Hypothalamus (tissue), 51 donors: ENCODE results near the gene E4F1.

Source experiments
- DNase-seq, 51 donors: peaks; one replicate each; lab custom pipeline; 2025; lab: John Stamatoyannopoulos, UW

Gene E4F1

DNA sequence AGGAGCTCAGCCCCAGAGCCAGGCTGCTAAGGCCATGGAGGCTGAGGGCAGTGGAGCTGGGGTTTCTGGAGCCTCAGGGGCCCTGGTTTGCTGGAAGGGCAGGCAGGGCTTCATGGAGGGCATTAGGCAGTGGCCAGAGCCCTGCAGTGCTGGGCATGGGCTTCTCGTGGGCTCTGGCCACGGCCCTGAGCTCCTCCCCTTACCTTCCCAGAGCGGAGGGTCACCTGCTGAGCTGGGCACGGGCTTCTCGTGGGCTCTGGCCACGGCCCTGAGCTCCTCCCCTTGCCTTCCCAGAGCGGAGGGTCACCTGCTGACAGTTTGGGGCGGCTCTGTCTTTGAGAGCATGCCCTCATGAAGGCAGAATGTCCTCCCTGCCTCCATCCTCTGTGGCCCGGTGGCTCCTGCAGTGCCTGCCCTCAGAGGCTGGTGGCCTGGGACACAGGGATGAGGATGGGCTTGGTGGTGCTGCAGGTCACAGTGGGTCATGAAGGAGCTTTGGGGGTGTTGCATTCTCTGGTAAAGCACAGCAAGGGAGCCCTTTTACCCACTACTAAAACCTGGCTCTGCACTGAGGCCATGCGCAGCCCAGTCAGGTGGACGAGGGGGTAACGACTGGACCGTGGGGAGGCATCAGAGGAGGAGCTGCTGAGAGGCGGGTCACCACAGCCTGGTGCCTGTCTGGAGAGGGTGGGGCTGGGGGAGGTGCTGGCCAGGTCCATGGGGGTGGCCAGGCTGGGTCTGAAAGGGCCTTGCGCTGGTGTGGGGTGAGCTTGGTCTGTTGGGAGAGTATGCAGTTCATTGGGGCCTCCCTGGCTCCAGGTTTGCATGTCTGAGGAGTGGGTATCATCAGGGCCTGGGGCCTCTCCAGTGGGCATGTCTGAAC is 47.4 kb downstream of the E4F1 start:
- no peak for DNase-seq

DNA sequence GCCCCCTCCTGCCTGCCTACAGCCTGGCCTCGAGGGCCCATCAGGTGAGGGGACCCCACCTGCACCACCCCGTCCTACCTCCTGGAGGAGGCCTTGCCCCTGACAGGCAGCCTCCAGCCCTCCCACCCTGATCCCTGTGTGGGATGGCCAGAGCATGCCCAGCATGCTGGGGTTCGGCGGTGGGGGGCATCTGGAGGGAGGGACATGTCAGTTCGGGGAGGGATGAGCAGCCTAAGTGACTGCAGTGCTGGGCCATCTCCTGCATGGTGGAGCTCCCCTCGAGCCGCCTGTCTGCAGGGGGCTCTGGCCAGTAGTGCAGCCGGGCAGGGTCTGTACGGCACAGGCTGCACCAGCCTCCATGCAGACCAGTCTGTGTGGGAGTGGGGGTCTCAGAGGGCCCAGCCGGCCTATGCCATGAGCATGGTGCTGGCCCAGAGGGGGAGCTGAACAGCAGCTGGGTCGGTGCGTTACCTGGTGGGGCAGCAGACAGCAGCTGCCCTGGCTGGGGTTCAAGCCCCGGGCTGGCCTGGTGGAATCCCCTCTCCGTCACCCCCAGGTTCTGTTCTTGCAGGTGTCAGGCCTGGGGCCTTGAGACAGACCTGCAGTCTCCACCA is 48.6 kb downstream of the E4F1 start:
- no peak for DNase-seq

GRCh38 chr16:2273484-2273883 is 50.1 kb downstream of the E4F1 start:
- DNase-seq = no peak

GRCh38 chr16:2273931-2274330 is 50.5 kb downstream of the E4F1 start:
- no peak for DNase-seq

- no peak for DNase-seq
Measured at GRCh38 chr16:2275476-2276367, 52.3 kb downstream of the E4F1 start.

DNA sequence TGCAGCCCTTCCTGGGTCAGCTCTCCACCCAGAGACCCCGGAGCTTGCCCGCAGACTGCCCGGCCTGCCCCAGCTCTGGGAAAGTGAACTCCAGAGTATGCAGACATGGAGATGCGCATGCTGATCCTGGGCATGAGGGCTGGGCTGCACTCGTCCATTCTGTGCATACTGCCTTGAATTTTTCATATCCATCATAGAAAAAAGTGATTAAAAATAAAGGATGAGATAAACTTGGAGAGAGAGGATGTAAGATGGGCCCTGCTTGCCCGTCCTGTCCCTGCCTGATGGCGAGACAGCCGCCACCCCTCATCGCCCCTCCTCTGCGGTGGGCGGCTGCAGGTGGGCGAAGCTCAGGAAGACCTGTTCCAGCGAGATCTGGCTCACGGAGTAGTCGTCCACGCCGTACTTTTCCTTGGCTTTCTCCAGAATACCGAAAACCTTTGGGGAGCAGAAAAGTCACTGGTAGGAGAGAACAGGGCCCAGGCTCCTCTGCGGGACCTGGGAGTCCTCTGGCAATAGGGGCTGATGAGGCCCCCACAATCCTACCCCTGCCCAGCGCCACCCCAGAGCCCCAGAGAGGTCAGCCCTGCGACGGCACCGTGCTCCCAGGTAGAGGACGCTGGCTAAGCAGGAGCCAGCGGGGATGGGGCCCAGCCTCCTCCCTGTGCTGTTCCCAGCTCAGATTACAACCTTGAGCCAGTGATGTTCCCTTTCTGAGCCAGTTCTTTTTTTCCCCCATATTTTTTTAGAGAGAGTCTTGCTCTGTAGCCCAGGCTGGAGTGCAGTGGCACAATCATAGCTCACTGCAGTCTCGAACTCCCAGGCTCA is 53.2 kb downstream of the E4F1 start:
- DNase-seq = peak in 1 of 51 donors; percentile 9

DNA sequence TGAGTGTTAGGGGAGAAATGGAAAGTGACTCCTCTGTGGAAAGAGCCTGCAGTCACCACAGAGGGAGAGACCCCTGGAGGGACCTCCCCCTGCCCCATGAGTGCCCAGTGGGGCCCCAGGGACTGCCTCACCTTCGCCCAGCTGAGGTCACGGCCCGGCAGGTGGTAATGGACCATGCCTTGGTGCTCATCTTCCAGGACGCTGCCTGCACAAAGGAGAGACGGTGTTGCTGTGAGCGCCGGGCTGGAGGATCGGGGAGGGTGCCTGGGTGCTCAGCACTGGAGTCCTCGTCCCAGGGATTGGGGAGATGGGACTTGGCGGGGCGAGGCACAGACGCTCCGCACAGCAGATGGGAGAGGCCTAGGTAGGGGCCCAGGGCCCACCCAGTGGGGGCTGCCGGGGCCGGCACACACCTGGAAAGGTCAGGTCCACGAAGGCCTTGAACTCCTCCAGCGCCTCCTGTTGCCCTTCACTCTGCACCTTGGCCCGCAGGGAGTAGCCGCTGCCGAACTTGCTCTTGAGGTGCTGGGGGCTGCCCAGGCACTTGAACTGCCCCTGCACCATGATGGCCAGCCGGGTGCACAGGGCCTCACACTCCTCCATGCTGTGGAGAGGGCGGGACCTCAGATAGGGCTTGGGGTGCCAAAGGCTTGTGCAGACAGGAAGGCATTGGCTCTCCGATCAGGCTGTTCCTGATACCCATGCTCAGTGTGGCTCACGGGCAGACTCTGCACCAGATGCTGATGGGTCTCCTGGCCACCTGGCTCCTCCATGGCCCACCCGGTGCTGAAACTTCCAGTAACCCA is 54.3 kb downstream of the E4F1 start:
- no peak for DNase-seq

DNA sequence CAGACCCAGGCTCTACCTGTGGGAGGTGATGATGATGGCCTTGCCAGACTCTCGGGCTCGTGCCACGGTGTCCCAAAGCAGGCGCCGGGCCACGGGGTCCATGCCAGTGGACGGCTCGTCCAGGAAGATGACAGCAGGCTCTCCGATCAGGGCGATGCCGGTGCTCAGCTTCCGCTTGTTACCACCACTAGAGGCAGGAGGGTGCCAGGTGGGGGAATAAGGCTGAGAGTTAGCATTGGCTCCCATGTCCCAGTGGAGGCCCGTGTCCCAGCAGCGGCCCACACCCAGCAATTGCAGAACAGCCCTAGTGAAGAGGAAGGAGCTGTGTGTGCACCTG is 54.8 kb downstream of the E4F1 start:
- DNase-seq = no peak

GRCh38 chr16:2278956-2279800 is 55.8 kb downstream of the E4F1 start:
- DNase-seq = peak in 1 of 51 donors; percentile 12

DNA sequence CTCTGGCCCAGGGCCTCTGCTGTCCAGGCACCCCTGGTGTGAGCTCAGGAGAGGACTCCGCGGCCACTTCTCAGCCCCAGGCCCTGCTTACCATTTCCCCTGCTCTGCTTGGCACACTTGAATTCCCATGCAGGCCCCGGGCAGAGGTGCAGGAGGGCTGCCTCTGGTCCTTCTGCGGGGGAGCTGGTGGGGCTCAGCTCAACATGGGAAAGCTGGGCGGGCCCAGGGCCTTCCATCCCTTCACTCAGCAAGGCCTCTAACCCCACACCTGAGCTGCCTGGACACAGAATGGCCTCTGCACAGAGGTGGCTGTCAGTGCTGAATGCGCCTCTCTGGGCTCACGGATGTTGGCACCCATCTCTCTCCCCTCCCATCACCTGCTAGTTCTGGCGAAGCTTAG is 57.1 kb downstream of the E4F1 start:
- DNase-seq = no peak

GRCh38 chr16:2280981-2281542 is 57.7 kb downstream of the E4F1 start:
- no peak for DNase-seq

- no peak for DNase-seq
Measured at GRCh38 chr16:2282262-2282661, 58.9 kb downstream of the E4F1 start.

DNA sequence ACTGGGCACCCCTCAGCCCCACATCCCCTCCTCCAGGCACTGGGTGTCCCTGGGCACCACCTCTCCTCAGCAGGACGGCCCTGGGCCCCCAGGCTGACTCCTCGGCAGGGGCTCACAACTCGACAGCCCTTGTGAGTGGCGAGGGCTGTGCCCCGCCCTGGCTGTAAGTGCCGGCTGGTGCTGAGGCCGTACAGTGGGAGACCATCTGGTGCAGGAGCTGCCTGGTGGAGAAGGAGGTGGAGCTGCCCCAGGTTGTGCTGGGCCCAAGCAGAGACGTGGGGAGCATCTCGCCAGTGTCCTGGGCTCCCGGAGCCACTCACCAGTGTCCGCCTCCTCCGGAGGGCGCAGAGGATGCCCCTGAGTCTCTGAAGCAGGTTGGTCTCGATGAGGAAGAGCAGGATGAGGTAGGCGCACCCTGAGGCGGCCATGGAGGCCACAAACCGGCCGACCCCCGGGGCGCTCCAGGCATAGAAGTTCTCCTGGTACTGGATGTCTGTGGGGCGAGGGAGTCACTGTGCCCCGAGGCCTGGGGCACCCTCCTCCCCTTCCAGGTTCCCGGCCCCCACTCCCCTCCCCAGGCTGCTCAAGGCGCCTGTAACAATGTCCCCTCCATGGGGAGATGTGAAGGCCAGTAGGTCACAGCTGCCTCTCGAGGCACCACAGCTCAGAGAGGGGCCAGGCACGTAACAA is 59.6 kb downstream of the E4F1 start:
- no peak for DNase-seq

- DNase-seq = no peak
Measured at GRCh38 chr16:2284001-2284770, 60.8 kb downstream of the E4F1 start.

- DNase-seq = no peak
Measured at GRCh38 chr16:2284797-2285576, 61.6 kb downstream of the E4F1 start.
